GM19043 (cell line): ENCODE data around the gene CAMKMT.

Source experiments
- ATAC-seq: cut with Tn5 transposase; IDR thresholded peaks from one replicate; pipeline ENCODE4 v1.9.1; 2021; ENCODE audit warnings: low read depth; ENCODE audit not compliant: unreplicated experiment

Gene CAMKMT

GRCh38 chr2:44718431-44718830 lies 356.7 kb downstream of the CAMKMT start:
- ATAC-seq = no peak

GRCh38 chr2:44719562-44719961 lies 357.8 kb downstream of the CAMKMT start:
- no peak for ATAC-seq

DNA sequence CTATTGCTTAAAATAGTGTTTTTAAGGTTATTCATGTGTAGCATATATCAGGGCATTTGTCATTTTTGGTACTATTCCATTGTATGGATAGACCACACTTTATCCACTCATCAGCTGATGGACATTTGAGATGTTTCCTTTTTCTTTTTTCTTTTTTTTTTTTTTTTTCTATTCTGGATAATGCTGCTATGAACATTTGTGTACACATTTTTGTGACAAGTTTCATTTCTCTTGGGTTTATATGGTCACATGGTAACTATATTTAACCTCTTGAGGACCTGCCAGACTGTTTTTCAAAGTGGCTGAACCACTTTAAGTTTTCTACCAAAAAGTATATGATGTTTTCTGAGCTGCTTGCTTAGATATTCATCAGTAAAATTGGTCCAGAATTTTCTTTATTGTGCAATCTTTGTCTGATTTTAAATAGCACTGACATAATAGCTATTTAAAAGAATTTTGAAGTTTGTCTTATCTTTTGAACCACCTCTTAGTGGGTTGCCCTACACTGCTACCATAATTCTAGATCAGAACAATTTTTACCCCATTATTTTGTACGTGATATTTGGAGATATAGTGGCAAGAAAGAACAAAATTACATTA lies 360.4 kb downstream of the CAMKMT start:
- ATAC-seq = no peak

GRCh38 chr2:44723921-44724320 lies 362.2 kb downstream of the CAMKMT start:
- no peak for ATAC-seq

DNA sequence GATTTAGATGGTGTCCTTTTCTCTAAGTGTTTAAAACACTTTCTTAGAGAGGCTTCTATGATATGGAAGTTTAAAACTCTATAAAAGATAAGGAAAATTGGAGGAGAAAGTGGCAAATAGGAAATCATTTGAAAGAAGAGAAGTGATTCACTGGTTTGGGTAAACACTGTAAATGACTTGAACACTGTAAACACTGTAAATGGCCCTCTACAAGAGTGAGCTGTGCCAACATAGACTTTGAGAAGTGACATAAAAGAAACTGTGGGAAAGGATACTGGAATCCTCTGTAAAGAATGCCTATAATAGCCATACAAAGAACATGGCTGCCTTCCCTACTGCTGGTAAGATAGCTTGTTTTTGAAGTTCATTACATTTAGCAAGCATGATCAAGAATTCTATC lies 368.8 kb downstream of the CAMKMT start:
- no peak for ATAC-seq

DNA sequence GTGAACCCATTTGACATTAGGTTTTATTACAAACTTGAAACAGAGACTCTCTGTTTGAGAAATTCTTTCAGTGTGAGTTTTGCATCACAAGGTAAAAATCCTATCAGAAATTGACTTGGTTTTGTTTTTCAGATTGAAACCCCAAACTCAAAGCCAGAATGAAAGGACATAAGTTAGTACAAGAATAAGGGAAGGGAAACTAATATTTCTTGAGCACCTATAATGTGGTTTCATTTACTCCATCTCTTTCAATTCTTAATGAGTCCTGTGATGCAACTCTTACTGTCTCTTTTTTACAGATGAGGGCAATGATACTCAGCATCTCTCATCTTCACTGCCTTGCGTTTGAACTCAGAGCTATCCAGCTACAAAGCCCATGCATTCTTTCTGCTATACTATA lies 369.8 kb downstream of the CAMKMT start:
- ATAC-seq = peak; percentile 89

DNA sequence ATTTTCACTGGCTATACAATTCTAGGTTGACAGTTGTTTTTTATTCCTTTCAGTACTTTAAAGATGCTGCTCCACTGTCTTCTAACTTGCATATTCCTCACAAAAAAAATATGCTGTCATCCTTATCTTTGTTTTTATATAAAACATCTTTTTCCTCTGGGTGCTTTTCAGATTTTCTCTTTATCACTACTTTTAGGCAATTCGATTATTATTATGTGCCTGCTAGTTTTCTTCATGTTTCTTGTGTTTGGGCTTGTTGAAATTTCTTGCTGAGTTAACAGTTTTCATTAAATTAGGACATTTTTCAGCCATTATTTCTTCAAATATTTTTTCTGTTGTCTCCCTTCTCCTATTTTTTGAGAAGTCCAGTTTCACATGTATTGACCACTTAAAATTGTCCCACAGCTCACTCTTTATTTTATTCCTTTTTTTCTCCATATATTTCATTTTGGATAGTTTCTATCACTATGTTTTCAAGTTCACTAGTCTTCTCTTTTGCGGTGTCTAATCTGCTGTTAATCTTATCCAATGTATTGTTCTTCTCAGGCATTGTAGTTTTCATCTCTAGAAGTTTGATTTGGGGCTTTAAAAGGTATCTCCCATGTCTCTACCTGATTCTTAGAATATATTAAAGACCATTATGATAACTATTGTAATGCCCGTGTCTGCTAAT lies 374.7 kb downstream of the CAMKMT start:
- ATAC-seq = no peak

DNA sequence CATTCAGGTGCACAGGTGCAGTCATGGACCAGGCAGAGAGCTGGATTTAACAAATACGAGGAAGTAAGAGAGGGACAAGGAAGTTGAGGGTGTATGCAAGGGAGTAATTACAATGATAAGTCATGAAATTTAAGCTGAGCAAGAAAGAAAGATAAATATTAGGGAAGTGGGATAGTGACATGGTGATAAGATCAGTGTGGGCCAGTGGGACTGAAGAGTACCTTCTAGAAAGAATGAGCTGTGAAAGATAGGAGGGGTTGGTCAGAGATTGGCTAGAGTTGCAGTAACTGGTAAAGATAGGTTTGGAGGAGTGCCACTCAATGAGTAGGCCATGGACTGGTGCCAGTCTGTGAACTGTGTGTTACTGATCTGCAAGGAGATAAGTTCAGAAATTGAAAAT lies 378.9 kb downstream of the CAMKMT start:
- ATAC-seq = no peak

- ATAC-seq = no peak
Measured at GRCh38 chr2:44741507-44741906, 379.8 kb downstream of the CAMKMT start.

- ATAC-seq = no peak
Measured at GRCh38 chr2:44742057-44742456, 380.3 kb downstream of the CAMKMT start.

- ATAC-seq = no peak
Measured at GRCh38 chr2:44743473-44743872, 381.7 kb downstream of the CAMKMT start.

- ATAC-seq = no peak
Measured at GRCh38 chr2:44744961-44745892, 383.5 kb downstream of the CAMKMT start.

DNA sequence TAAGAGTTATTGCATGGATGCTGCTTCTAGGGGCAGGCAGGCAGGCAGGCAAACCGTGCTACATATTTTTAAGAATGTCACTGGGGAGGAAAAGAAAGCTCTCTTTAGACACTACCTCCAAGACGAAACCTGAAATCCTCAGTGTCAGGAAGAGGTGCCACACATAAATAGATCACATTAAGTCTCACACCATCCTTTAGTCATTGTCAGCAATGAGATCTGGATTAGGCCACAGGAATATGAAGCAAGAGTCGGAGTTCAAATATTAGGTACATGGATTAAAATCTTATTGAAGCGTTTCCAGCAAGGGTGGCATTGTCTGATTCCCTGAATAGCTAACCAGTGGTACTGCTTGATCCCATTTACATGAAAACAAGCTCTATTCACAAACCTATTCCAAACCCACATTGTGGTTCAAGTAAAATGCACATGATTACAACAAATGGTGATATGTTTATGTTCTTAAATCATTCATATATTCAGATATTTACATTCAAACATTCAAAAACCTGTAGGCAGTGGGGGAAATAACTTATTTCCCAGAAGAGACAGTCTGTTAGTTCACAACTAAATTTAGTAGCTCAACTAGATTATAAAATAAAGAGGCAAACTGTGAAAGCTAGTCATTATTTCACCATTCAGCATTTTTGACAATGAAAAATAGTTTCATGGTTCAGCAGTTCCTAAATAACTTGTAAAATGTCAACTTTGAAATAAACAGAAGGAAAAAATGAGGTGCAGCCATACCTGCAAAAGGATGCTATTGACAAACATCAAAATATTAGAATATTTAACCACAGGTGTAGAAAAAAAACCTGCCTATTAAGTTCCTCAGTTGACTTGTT lies 384.4 kb downstream of the CAMKMT start:
- ATAC-seq = no peak

GRCh38 chr2:44746856-44747615 lies 385.3 kb downstream of the CAMKMT start:
- no peak for ATAC-seq

GRCh38 chr2:44747794-44748193 lies 386.0 kb downstream of the CAMKMT start:
- no peak for ATAC-seq

- no peak for ATAC-seq
Measured at GRCh38 chr2:44751754-44752479, 390.2 kb downstream of the CAMKMT start.

DNA sequence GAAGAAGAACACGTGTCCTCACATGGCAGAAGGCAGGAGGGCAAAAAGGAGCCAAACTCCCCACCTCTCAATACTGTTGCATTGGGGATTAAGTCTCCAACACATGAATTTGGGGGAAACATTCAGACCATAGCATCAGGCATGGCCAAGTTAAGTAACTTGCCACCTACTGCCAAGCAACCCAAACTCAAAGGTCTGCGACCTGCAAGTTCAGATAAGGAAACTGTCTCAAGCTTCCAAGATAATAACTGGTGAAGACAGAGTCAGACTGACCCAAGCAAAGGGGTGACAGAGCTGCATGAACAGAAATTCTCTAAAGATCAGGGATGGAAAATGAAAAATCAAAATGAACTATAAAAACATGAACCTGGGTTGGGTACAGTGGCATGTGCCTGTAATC lies 391.0 kb downstream of the CAMKMT start:
- no peak for ATAC-seq

DNA sequence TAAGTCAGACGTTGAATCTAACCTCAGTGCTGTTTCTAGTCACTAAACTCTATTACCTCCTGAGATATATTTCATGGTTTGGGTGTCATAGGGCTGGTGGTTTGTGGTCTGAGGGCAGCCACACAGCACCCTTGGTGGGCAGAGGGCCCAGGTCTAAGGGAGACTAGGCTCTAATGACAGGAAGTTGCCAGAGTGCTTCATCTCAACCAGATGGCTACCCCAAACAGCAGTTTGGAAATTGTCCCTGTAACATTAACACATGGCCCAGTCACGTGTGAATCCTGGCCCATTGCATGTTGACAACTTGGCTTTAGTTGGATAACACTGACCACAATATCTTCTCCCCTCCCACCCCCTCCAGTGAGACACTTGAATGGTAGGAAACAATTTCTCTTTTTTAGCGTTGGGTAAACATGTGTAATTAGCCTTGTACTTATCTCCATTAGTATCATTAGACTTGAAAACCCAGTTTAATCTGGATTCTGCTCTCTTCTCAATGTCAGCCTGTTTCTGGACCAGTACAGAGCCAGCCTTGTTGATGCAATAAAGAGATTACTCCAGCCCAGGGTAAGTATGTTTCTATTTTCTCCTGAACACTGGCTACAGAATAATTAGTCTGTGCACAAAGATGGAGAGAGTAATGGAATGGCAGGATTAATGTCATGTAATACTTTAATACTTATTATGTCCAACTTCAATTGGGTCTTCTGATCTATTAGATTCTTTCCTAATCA lies 392.0 kb downstream of the CAMKMT start:
- peak; percentile 47 for ATAC-seq

DNA sequence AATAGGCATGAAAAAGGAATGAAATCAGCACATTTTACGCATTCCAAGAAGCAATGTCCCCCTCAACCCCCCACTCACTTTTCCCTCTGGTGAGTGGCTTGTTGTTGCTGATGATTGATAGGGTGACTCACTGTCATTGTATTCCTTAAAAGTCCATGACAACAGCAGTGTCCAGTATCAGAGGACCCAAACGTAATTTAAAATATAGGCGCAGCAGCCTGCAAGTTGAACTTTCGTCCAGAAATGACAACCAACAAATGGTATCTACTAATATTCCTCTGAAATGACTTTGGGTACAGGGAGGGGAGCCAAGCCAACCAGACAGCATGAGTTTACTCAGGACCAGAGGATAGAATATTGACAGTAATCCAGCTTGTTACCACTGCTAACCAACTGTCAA lies 396.8 kb downstream of the CAMKMT start:
- no peak for ATAC-seq
